Measurements from ENCODE around the gene ARSK.

The ARSK gene

GRCh38 chr5:95554647-95555548 is at the start of gene ARSK, which contains the start of gene SKIC3:
ARSK (plus strand) TSS chr5:95555101; CDS start chr5:95555279, 178 bp downstream.
SKIC3 (minus strand) TSS chr5:95554977; CDS start chr5:95547150, 7,827 bp downstream.
- FAIRE-seq: peak; percentile 85

GRCh38 chr5:95508550-95508949 is 46.4 kb upstream of the ARSK start:
- FAIRE-seq: no peak

- no peak for FAIRE-seq
Observed at GRCh38 chr5:95511606-95512005, 43.3 kb upstream of the ARSK start.

GRCh38 chr5:95518417-95518816 is 36.5 kb upstream of the ARSK start:
- no peak for FAIRE-seq

GRCh38 chr5:95519151-95519550 is 35.8 kb upstream of the ARSK start:
- no peak for FAIRE-seq

GRCh38 chr5:95519681-95520080 is 35.2 kb upstream of the ARSK start:
- no peak for FAIRE-seq

GRCh38 chr5:95520206-95520605 is 34.7 kb upstream of the ARSK start:
- FAIRE-seq: no peak

- no peak for FAIRE-seq
Observed at GRCh38 chr5:95524423-95524822, 30.5 kb upstream of the ARSK start.

GRCh38 chr5:95526871-95527270 is 28.0 kb upstream of the ARSK start:
- no peak for FAIRE-seq

GRCh38 chr5:95528565-95528964 is 26.3 kb upstream of the ARSK start:
- no peak for FAIRE-seq

GRCh38 chr5:95530416-95530815 is 24.5 kb upstream of the ARSK start:
- no peak for FAIRE-seq

GRCh38 chr5:95531491-95531890 is 23.4 kb upstream of the ARSK start:
- FAIRE-seq: no peak

- FAIRE-seq: no peak
Observed at GRCh38 chr5:95532415-95532814, 22.5 kb upstream of the ARSK start.

- no peak for FAIRE-seq
Observed at GRCh38 chr5:95533106-95533505, 21.8 kb upstream of the ARSK start.

- no peak for FAIRE-seq
Observed at GRCh38 chr5:95533761-95534160, 21.1 kb upstream of the ARSK start.

- FAIRE-seq: no peak
Observed at GRCh38 chr5:95537501-95537900, 17.4 kb upstream of the ARSK start.

- no peak for FAIRE-seq
Observed at GRCh38 chr5:95543017-95543705, 11.7 kb upstream of the ARSK start.

- FAIRE-seq: no peak
Observed at GRCh38 chr5:95549030-95549429, 5.9 kb upstream of the ARSK start.

- FAIRE-seq: no peak
Observed at GRCh38 chr5:95554331-95554646, 612 bp upstream of the ARSK start.

- no peak for FAIRE-seq
Observed at GRCh38 chr5:95555553-95555952, 652 bp downstream of the ARSK start.

GRCh38 chr5:95557841-95558240 is 2.9 kb downstream of the ARSK start:
- no peak for FAIRE-seq

GRCh38 chr5:95562282-95562681 is 7.4 kb downstream of the ARSK start:
- FAIRE-seq: no peak

- FAIRE-seq: no peak
Observed at GRCh38 chr5:95563367-95563766, 8.5 kb downstream of the ARSK start.

- no peak for FAIRE-seq
Observed at GRCh38 chr5:95564450-95564849, 9.5 kb downstream of the ARSK start.
